Measurements from ENCODE around the gene LTBP1.
A peak's percentile ranks its signal among the peaks of the same experiment; 100 is the strongest.
"Not testable (repeated sequence)": the region's sequence is repeated elsewhere in the genome, so short reads cannot be mapped to it uniquely, and the experiment has no call there.

LTBP1 gene

DNA sequence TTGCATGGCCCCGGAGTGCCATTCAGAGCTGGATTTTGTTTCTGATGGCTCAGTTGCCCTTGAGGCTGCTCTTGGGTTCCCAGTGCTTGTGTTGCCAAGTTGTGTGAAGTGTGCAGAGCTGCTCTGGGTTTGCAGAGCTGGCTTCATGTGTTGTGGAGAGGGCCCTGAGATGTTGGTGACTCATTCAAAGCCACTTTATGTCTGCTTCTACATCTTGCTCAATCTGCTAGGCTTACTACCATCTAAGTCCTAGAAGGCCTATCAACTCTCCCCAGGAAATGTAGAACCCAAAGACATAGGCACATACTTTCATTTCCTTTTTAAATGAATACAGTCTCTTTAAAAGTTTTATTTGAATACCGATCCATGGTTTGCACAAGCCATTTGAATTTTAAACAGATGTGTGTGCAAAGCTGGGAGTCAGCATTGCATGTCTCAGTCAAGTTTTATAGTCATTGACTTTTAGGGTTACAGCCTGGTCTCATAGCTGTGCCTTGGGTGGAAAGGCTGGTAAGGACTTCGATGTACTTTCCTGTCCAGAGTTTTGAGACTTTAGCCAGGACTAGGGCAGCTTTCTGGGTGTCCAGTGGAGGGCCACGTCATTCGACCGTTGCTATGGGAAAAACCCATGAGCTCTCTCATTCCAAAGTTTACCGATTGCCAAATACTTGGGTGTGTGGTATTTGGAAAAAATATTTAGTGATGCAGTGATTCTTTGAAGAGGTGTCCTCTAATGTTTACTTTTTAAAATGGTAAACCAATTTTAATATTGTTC, 105.0 kb downstream of the LTBP1 start:
- no peak for DNase-seq

DNA sequence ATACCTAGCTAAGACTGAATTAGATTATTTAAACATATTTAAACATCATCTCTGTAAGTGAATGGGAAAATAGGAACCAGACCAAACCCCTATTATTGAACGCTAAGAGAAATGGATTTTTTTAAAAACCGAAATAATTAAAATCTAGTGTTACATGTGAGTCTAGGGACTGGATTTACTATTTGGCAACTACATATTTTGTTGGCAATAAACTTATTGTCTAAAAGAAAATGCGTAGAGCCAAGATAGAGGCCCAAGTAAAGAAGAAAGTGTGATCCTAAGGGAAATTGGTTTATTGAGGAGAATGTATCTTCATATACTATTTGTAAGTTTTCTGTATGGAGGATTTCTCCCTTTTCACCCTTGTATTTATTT, 105.6 kb downstream of the LTBP1 start:
- DNase-seq: no peak

DNA sequence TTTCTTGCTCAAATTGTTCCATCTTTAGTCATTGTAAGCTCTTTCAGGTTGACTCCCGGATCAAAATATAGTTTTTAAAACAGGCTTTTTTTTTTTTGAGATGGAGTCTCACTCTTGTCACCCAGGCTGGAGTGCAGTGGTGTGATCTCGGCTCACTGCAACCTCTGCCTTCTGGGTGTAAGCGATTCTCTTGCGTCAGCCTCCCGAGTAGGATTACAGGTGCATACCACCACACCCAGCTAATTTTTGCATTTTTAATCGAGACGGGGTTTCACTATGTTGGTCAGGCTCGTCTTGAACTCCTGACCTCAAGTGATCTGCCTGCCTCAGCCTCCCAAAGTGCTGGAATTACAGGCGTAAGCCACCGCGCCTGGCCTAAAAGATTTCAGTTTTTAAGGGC, 106.0 kb downstream of the LTBP1 start:
- DNase-seq: not testable (repeated sequence)

DNA sequence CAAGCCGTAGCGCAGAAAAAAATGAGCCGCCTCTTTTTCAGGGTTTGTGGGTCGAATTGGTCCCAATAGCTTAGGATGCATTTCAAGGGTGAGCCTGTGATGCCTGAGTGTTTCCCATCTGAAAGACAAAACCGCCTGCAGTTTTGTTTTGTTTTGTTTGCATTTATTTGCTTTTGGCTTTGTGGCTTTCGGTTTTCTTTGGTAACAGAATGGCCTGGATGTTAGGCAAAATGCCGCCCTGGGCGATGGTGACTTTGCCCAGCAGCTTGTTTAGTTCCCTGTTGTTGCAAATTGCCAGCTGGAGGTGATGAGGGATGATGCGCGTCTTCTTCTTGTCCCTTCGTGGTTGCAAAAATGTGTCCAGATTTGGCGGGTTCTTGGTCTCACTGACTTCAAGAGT, 109.4 kb downstream of the LTBP1 start:
- no peak for DNase-seq

DNA sequence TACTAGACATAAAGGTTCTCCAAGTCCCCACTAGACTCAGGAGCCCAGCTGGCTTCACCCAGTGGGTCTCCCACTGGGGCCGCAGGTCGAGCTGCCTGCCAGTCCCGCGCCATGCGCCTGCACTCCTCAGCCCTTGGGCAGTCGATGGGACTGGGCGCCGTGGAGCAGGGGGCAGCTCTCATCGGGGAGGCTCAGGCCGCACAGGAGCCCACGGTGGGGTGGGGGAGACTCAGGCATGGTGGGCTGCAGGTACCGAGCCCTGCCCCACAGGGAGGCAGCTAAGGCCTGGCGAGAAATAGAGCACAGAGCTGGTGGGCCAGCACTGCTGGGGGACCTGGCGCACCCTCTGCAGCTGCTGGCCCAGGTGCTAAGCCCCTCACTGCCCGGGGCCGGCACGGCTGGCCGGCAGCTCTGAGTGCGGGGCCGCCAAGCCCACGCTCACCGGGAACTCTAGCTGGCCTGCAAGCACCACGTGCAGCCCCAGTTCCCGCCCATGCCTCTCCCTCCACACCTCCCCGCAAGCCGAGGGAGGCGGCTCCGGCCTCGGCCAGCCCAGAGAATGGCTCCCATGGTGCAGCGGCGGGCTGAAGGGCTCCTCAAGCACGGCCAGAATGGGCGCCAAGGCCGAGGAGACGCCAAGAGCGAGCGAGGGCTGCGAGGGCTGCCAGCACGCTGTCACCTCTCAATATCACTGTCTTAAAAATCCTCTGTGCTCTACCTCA, 110.7 kb downstream of the LTBP1 start:
- not testable (repeated sequence) for DNase-seq

DNA sequence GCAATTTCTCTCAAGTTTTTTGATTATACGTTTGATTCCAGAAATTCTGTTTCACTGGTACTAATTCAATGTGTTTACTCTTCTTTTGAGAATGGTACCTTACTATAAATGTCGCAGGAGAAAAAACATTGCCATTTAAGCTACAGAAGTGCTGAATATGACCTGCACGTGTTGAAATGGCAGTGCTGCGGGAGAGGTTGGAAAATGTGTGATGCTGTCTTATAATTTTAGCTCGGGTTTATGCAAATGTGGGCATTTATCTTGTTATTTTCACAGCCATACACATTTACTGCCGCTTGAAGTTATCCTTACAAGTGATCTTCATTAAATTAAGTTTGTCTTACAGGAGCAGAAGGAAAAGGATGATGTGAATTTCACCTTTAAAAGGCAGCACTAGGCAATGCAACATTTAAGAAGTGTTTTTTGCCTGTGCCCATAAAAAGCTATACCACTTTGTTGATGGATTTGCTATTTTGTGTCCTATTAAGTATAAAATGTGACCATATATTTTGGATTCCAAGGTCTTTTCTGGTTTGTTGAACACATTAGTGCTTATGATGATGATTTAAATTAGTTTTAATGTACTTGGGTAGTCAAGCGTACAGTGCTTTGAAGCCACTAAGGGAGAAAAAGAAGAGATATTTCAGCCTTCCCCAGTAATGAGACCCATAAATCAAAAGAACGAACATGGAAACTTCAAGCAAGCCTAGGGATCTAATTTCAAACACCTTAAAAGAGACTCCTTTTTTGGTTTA, 112.1 kb downstream of the LTBP1 start:
- no peak for DNase-seq

DNA sequence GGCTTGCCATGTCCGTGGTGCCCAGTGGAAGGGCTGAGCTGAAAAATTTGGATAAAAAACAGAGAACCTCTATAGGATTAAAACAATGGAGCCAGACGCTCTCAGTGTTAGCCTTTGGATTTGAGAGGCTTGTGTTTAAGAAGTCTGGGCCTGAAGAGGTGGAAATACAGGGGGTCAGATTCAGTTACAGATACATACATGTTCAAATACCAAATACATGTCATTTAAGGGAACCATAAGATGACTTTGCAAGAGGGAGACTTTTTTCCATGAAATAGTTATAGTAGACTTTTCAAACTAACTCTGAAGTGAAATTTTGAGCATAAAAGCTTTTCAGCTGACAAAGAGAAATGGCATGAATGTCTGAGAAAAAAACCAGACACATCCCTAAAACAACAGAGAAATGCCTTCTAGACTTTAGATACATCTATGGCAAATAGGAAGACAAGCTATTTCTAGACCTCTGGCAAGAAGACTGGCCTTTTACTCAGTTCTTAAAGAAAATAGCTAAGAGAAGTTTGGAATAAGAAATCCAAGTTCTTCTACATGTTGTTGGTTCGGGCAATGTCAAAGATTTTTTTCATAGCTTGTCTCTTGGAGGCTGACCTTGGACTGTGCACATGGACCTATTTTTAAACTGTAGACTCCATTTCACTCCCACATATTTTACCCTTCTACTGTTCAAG, 112.9 kb downstream of the LTBP1 start:
- DNase-seq: no peak

DNA sequence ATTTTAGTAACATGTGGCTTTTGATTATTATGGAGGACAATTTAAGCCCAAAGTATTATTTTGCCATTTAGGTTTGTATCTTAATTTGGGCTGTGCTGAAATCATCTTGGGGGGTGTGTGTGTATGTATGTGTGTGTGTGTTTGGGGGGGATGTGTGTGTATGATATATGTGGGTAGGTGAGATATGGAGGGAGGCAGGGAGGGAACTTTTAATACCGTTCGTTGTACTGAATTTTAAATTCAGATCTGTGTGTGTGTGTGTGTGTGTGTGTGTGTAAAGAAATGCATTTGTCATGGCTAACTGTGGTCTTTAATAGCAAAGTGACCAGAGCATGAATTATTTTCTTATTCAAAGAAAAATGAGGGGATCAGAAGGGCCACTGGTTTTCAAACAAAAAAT, 113.7 kb downstream of the LTBP1 start:
- no peak for DNase-seq

DNA sequence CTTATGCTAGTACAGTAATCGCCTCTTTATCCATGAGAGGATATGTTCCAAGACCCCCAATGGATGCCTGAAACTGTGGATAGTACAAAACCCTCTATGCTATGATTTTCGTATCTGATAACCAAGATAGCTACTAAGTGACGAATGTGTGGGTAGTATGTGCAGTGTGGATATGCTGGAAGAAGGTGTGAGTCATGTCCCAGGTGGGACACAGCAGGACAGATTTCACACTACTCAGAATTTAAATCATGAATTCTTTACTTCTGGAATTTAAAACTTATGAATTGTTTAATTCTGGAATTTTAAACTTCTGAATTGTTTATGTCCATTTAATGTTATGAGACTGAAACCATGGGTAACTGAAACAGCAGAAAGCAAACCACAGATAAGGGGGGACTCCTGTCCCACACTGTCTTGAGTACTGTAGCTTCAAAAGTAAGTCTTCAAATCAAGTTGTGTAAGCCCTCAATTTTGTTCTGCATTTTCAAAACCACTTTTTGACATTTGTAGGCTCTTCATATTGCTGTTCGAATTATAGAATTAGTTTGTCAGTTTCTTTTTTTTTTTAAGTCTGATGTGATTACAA, 116.0 kb downstream of the LTBP1 start:
- no peak for DNase-seq

DNA sequence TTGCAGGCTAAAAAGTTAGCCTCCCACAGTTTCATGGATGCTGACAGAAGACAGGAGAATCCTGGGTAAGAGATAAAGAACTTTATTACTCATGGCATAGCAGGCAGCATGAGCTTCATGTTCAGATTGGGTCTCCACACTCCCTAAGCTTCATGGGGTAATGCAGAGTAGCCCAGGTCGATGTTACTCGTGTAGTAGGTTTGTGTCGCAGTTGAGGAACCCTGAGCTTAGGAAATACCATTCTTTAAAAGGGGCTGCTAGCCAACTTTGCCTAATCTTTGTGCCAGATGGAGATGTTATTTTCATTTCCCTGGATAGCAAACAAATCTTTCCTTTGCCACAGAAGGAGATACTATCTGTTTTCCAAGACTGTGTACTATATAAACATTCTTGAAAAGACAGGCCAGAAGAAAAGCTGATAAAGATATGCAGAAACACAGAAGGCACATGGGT, 117.6 kb downstream of the LTBP1 start:
- DNase-seq: peak; percentile 88

DNA sequence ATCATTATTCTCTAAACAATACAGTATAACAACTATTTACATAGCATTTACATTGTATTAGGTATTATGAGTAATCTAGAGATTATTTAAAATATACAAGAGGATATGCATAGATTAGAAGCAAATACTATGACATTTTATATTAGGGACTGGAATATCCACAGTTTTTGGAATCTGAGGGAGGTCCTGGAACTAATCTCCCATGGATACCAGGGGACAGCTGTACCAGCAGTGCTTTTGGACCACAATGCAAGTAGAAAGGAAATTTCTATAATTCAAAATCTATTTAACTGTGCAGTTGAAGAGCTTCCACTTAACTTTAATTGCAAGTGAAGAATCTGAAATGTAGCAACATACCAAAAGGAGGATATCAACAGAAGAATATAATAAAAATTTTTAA, 120.8 kb downstream of the LTBP1 start:
- no peak for DNase-seq

DNA sequence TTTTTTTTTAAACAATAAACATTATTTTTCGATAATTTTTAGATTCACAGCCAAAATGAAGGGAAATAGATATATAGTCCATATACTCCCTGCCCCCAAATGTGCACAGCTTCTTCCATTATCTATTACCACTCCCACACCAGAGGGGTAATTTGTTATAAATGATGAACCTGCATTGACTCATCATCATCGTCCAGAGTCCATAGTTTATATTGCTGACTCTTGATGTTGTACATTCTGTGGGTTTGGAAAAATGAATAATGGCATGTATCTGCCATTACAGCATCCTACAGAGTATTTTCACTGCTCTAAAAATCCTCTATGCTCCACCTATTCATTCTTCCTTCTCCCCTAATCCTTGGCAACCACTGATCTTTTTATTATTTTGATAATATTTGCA, 121.5 kb downstream of the LTBP1 start:
- peak; percentile 73 for DNase-seq

DNA sequence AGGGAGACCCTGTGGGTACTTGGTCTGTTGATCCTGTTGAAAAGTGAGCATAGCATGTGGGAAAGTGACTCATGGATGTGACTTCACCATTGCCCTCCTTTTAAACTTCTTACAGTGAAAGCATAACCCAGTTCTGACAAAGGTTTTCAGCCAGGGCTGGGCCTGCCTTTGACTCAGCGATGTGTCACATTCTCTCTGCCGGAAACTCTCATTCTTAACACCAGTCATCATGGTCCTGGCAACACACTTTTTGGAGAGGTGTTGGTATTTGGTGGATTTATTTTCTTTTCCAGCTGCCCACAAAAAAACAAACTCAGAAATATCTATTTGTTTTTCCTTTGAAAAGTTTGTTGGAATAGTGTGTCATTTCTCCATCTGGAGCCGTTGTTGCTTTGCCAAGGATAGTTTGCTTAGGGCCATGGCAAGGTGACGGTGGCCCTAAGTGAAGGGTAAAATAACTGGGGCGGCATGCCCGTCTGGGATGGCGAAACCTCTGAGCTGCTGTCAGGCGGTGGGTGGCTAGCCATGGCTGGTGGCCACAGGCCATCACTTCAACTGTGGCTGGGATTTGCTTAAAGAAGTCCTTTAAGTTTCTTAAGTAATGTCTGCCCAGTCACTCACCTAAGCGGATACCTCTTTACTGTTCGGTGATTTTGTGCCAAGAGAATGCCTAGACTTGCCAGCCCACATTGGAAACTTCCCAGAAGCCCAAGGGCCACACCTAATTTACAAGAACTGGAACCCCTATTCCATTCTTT, 123.3 kb downstream of the LTBP1 start:
- peak; percentile 94 for DNase-seq

DNA sequence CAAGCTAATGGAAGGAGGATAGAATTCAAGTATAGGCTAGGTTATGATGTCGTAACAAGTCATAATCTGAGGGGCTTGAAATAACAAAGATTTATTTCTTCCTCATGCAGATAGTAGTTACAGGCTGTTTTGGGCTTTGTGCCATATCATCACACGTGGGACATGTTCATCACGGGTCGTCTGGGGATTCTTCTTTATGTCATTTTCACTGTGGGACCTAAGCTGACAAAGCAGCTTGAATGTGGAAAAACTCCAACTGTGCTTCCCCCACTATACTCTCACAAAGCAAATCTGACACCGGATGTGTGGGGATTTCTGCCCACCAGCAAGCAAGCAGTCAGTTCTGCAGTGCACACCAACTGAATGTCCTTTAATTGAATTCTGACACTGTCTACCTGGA, 124.8 kb downstream of the LTBP1 start:
- DNase-seq: no peak

DNA sequence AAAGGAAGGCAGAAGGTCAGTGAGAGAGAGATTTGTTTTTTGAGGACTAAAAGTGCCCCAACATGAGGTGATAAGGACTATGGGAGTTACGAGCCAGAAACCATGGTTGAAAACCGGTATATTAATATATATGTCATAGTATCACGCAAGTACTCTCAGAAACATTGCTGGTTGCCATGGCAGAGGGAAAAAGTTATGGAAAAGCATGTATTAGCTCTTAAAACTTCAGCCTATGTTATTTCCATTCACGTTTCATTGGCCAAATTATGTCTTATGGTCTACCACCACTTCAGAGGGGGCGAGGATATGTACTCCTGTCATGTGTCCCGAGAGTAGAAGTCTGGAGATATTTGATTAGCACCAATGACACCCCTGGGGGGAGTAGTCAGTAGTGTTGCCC, 125.9 kb downstream of the LTBP1 start:
- DNase-seq: no peak

DNA sequence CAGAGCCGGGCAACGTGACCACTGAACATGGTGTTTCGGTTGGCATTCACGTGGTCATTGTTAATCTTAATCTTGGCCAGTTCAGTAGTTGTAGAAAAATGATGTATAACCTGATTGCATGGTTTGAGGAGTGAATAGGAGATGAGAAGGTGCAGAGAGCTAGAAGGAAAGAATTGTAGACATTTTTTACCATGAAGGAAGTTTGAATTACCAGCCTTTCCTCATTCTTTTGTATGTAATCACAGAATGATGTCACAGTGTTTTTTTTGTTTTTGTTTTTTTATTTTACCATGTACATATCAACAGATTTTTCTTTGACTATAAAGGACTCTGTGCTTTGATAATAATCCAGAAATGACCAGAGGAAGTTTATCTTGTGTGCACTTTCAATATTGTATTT, 126.3 kb downstream of the LTBP1 start:
- no peak for DNase-seq

DNA sequence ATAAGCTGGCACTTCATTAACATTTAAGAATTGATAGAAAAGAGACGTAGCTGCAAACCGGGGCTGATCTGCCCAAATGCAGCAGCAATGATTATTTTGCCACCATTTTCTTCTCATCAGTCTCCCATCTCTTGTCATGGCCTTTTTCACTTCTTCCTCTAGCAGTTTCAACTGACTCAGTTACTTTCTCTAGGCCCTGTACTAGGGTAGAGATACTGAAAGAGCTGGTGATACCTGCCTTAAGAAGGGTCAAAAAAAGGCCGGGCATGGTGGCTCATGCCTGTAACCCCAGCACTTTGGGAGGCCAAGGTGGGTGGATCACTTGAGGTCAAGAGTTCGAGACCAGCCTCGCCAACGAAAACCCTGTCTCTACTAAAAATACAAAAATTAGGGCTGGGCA, 127.4 kb downstream of the LTBP1 start:
- no peak for DNase-seq

DNA sequence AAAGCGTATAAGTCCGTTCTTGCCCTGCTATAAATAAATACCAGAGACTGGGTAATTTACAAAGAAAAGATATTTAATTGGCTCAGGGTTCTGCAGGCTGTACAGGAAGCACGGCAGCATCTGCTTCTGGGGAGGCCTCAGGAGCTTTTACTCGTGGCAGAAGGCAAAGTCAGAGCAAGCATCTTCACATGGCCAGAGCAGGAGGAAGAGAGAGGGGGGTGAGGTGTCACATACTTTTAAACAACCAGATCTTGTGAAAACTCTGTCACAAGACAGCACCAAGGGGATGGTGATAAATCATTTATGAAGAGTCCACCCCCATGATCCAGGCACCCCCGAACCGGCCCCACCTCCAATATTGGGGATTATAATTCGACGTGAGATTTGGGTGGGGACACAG, 130.6 kb downstream of the LTBP1 start:
- no peak for DNase-seq

DNA sequence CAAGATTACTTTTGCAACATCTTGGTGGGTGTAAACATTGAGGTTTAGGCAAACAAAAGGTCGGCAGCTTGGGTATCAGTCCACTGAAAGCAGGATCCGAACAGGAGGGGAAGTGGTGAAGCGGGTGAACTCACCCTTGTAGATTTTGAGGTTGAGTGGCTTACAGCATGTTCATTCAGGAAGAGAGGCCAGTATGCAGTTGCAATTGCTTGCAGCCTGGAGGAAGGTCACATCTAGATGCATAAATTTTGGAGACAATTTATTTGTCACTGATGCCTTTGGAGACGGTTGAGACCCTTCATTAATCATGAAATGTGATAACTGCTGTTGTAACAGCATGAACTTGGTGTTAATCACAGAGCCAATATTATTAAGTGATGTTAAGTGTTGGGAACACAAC, 131.1 kb downstream of the LTBP1 start:
- DNase-seq: no peak

DNA sequence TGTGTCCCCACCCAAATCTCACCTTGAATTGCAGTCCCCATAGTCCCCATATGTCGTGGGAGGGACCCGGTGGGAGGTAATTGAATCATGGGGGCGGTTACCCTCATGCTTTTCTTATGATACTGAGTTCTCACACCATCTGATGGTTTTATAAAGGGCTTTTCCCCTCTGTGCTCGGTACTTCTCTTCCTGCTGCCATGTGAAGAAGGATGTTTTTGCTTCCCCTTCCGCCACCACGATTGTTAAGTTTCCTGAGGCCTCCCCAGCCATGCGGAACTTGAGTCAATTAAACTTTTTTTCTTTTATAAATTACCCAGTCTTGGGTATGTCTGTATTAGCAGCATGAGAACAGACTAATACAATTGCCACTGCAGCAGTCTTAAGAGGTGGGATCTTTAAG, 134.9 kb downstream of the LTBP1 start:
- no peak for DNase-seq

DNA sequence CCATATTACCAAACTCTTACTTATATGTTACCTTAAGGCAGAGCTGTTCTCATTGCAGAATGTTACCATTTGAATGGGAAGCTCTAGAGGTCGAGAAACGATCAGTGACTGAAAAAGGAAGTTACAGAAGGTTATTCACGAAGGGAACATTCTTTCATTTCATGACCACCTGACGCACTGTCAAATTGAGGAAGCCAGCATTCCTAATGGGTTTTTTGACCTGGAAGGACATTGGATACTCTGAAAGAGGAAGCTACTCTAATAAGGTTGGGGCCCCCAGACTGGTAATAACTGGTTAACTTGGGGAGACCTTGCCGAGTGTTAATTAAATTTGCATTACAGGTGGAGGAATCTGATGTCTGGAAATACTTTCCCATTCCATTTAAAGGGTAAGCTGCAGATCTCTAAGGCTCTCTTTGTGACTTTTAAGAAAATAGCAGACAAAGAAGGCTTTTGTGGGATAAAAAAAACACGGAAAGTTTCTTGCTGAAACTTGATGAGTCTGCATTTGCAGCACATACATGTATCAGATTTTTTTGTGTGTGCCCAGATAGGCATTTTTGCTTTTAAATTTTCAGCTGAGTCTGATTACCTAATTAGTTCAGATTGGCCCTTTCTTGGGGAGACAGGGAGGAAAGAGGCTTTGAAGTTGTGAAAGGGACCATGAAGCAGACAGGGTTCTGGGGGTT, 137.1 kb downstream of the LTBP1 start:
- no peak for DNase-seq
